GM23338 (cell line): ENCODE results near the gene NLGN3. TPM values are rescaled to one million over a fixed set of nuclear protein-coding genes. Genes with fewer than 3 reads are reported as not detected.
A peak's percentile ranks its signal among the peaks of the same experiment; 100 is the strongest.

ENCODE experiments used
- ATAC-seq: fragments of 200-7000 bp; cut with Tn5 transposase; 3 replicates; pipeline ENCODE4 v1.9.1; 2020
- DNase-seq: peaks from one replicate; pipeline ENCODE4 v3.0.0-alpha.2; 2015; ENCODE audit warnings: low spot score
- H2AFZ ChIP-seq: fragments of 200-600 bp; sonication (generic); 2 replicates; pipeline ENCODE4 v1.8.0; 2016; ENCODE audit warnings: antibody characterized with exemption, mild to moderate bottlenecking, moderate library complexity
- H3F3A ChIP-seq: fragments of 200-600 bp; sonication (generic); replicated peaks from 2 replicates; pipeline ENCODE4 v1.8.0; 2017; ENCODE audit warnings: antibody characterized with exemption, mixed run types, low read depth
- H3K27ac ChIP-seq: fragments of 200-600 bp; sonication (generic); 2 replicates; pipeline ENCODE4 v1.6.1; 2016; ENCODE audit warnings: low read depth
- H3K27me3 ChIP-seq: fragments of 200-600 bp; sonication (generic); 2 replicates; pipeline ENCODE4 v1.8.0; 2016; ENCODE audit warnings: mild to moderate bottlenecking, mixed run types, moderate library complexity; ENCODE audit not compliant: insufficient read depth
- H3K36me3 ChIP-seq: fragments of 200-600 bp; sonication (generic); 2 replicates; pipeline ENCODE4 v1.8.0; 2016; ENCODE audit warnings: mild to moderate bottlenecking; ENCODE audit not compliant: insufficient read depth
- H3K4me1 ChIP-seq: fragments of 200-600 bp; sonication (generic); 2 replicates; pipeline ENCODE4 v1.8.0; 2016; ENCODE audit warnings: mild to moderate bottlenecking, moderate library complexity; ENCODE audit not compliant: insufficient read depth
- H3K4me2 ChIP-seq: fragments of 200-600 bp; sonication (generic); 2 replicates; pipeline ENCODE4 v1.7.1; 2017; ENCODE audit warnings: mixed run types
- H3K4me3 ChIP-seq: fragments of 200-600 bp; sonication (generic); 2 replicates; pipeline ENCODE4 v1.6.1; 2016; ENCODE audit warnings: mixed run types
- H3K79me2 ChIP-seq: fragments of 200-600 bp; sonication (generic); replicated peaks from 2 replicates; pipeline ENCODE4 v1.8.0; 2017; ENCODE audit warnings: mild to moderate bottlenecking; ENCODE audit not compliant: insufficient read depth
- H3K9me2 ChIP-seq: fragments of 200-600 bp; sonication (generic); 2 replicates; pipeline ENCODE4 v1.8.0; 2017; ENCODE audit not compliant: insufficient read depth
- H4K20me1 ChIP-seq: fragments of 200-600 bp; sonication (generic); replicated peaks from 2 replicates; pipeline ENCODE4 v1.8.0; 2017; ENCODE audit warnings: mild to moderate bottlenecking; ENCODE audit not compliant: insufficient read depth
- H3K27ac Mint-ChIP-seq: 2 replicates; pipeline ENCODE4 v1.8.0; 2020; ENCODE audit warnings: inconsistent platforms, mild to moderate bottlenecking, moderate library complexity, mixed read lengths
- H3K27me3 Mint-ChIP-seq: 3 replicates; pipeline ENCODE4 v1.8.0; 2022; ENCODE audit warnings: low read depth, mild to moderate bottlenecking, moderate library complexity, mixed read lengths, inconsistent platforms; ENCODE audit not compliant: insufficient read depth, poor library complexity
- H3K36me3 Mint-ChIP-seq: 3 replicates; pipeline ENCODE4 v1.8.0; 2021; ENCODE audit warnings: low read depth, mild to moderate bottlenecking, inconsistent platforms, moderate library complexity, mixed read lengths
- H3K4me1 Mint-ChIP-seq: 3 replicates; pipeline ENCODE4 v1.8.0; 2020; ENCODE audit warnings: mild to moderate bottlenecking, inconsistent platforms, mixed read lengths
- H3K4me3 Mint-ChIP-seq: 3 replicates; pipeline ENCODE4 v1.8.0; 2021; ENCODE audit warnings: moderate library complexity, mild to moderate bottlenecking, inconsistent platforms, mixed read lengths
- H3K9me3 Mint-ChIP-seq: 3 replicates; pipeline ENCODE4 v1.8.0; 2020; ENCODE audit warnings: moderate library complexity, mild to moderate bottlenecking, inconsistent platforms, mixed read lengths
- CREB1 ChIP-seq: fragments of 250-450 bp; sonication (Bioruptor Pico); IDR thresholded peaks from 2 replicates; pipeline ENCODE4 v1.5.0; 2020; ENCODE audit warnings: low read depth, mild to moderate bottlenecking, moderate library complexity
- EZH2 ChIP-seq: fragments of 200-600 bp; sonication (generic); IDR thresholded peaks from one replicate; pipeline ENCODE4 v1.8.0; 2017; ENCODE audit warnings: antibody characterized with exemption, mild to moderate bottlenecking, low read depth; ENCODE audit not compliant: unreplicated experiment
- EZH2phosphoT487 ChIP-seq: fragments of 200-600 bp; sonication (generic); IDR thresholded peaks from one replicate; pipeline ENCODE4 v1.8.1; 2018; ENCODE audit warnings: antibody characterized with exemption; ENCODE audit not compliant: unreplicated experiment
- NANOG ChIP-seq: IDR thresholded peaks from 2 replicates; pipeline ENCODE4 v1.6.1; 2016; ENCODE audit warnings: antibody characterized with exemption, borderline replicate concordance
- POLR2AphosphoS5 ChIP-seq: IDR thresholded peaks from 2 replicates; pipeline ENCODE4 v1.6.1; 2016; ENCODE audit warnings: antibody characterized with exemption, low read depth
- STAT1 ChIP-seq: IDR thresholded peaks from one replicate; pipeline ENCODE4 v1.6.1; 2016; ENCODE audit warnings: antibody characterized with exemption; ENCODE audit not compliant: unreplicated experiment
- ZNF331 ChIP-seq: fragments of 250-450 bp; sonication (Bioruptor Pico); IDR thresholded peaks from 2 replicates; pipeline ENCODE4 v1.5.0; 2020; ENCODE audit warnings: low read depth, mild to moderate bottlenecking, moderate library complexity
- polyA plus RNA-seq: library from polyadenylated mRNA; unstranded; fragments of >200 nt; fragmentation: Nextera tagmentation; extraction: Ambion mirVana; gene quantifications from 2 replicates; pipeline ENCODE4 v1.2.1, GENCODE V29; 2016
- total RNA-seq: library from RNA; depleted of rRNA; stranded (reverse); fragments of >200 nt; shearing (Covaris generic); gene quantifications from 2 replicates; pipeline ENCODE4 v1.2.3, GENCODE V29; 2014
- TF ChIP-seq, protein P1 (sequence below), 2 experiments: fragments of 200-600 bp in 1 of 2; sonication (generic) in 1 of 2; conservative IDR thresholded peaks; 2 replicates each; pipeline versions ENCODE4 v1.5.1 to v1.6.1; 2016 to 2017; ENCODE audit warnings: antibody characterized with exemption in 2 of 2, low read depth in 2 of 2, mild to moderate bottlenecking in 2 of 2, moderate library complexity in 1 of 2
- TF ChIP-seq, protein P2 (sequence below): fragments of 250-450 bp; sonication (Bioruptor Pico); IDR thresholded peaks from 2 replicates; pipeline ENCODE4 v1.5.0; 2020; ENCODE audit warnings: mild to moderate bottlenecking, moderate library complexity
- TF ChIP-seq, protein P3 (sequence below): IDR thresholded peaks from one replicate; pipeline ENCODE4 v1.6.1; 2018; ENCODE audit warnings: antibody characterized with exemption; ENCODE audit not compliant: unreplicated experiment

NLGN3 gene
- total and polyA plus RNA-seq, 2 experiments from 2014 or later = 4.5 to 17.2 TPM

DNA sequence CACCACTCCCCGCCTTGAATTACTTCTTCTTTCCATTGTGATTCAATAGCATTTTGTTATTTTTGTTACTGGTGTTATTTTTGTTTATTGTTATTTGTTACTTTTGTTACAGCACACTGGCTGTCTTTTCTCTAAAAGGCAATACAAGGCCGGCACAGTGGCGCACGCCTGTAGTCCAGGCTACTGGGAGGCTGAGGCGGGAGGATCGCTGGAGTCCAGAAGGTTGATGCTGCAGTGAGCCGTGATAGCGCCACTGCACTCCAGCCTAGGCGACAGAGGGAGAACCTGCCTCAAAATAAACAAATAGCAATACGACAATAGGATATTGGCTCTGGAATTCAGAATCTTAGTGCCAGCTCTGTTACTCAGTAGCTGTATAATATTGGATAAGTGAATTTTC is 27.3 kb upstream of the NLGN3 start:
- Mint-ChIP-seq H3K27ac (no peak overlapping the region), H3K4me1 (no peaks in the 10 kb centered on the region; the same call in 2 of the 3 replicates), H3K36me3 (peaks cover 27% of the 10 kb centered on the region), H3K27me3 (no peaks in the 10 kb centered on the region), H3K9me3 (no peaks in the 10 kb centered on the region), H3K4me3 (no peak overlapping the region; the same call in 2 of the 3 replicates)
- peak overlapping the region; percentile 70; the same call in 1 of the 2 replicates for H3K4me3 ChIP-seq
- no peaks in the 10 kb centered on the region for H3K9me2 ChIP-seq
- H3K36me3 ChIP-seq = no peaks in the 10 kb centered on the region
- TF ChIP-seq, protein P1, sequence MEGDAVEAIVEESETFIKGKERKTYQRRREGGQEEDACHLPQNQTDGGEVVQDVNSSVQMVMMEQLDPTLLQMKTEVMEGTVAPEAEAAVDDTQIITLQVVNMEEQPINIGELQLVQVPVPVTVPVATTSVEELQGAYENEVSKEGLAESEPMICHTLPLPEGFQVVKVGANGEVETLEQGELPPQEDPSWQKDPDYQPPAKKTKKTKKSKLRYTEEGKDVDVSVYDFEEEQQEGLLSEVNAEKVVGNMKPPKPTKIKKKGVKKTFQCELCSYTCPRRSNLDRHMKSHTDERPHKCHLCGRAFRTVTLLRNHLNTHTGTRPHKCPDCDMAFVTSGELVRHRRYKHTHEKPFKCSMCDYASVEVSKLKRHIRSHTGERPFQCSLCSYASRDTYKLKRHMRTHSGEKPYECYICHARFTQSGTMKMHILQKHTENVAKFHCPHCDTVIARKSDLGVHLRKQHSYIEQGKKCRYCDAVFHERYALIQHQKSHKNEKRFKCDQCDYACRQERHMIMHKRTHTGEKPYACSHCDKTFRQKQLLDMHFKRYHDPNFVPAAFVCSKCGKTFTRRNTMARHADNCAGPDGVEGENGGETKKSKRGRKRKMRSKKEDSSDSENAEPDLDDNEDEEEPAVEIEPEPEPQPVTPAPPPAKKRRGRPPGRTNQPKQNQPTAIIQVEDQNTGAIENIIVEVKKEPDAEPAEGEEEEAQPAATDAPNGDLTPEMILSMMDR (conservative IDR thresholded peaks at IDR 0.05; ENCODE audit: low read depth in 2 of 2) = no peak
- TF ChIP-seq NANOG (no peak), EZH2phosphoT487 (no peak), POLR2AphosphoS5 (no peak), CREB1 (CRISPR knock-in tag) (no peak), ZNF331 (CRISPR knock-in tag) (no peak), EZH2 (no peak), STAT1 (no peak)
- TF ChIP-seq, protein P2, sequence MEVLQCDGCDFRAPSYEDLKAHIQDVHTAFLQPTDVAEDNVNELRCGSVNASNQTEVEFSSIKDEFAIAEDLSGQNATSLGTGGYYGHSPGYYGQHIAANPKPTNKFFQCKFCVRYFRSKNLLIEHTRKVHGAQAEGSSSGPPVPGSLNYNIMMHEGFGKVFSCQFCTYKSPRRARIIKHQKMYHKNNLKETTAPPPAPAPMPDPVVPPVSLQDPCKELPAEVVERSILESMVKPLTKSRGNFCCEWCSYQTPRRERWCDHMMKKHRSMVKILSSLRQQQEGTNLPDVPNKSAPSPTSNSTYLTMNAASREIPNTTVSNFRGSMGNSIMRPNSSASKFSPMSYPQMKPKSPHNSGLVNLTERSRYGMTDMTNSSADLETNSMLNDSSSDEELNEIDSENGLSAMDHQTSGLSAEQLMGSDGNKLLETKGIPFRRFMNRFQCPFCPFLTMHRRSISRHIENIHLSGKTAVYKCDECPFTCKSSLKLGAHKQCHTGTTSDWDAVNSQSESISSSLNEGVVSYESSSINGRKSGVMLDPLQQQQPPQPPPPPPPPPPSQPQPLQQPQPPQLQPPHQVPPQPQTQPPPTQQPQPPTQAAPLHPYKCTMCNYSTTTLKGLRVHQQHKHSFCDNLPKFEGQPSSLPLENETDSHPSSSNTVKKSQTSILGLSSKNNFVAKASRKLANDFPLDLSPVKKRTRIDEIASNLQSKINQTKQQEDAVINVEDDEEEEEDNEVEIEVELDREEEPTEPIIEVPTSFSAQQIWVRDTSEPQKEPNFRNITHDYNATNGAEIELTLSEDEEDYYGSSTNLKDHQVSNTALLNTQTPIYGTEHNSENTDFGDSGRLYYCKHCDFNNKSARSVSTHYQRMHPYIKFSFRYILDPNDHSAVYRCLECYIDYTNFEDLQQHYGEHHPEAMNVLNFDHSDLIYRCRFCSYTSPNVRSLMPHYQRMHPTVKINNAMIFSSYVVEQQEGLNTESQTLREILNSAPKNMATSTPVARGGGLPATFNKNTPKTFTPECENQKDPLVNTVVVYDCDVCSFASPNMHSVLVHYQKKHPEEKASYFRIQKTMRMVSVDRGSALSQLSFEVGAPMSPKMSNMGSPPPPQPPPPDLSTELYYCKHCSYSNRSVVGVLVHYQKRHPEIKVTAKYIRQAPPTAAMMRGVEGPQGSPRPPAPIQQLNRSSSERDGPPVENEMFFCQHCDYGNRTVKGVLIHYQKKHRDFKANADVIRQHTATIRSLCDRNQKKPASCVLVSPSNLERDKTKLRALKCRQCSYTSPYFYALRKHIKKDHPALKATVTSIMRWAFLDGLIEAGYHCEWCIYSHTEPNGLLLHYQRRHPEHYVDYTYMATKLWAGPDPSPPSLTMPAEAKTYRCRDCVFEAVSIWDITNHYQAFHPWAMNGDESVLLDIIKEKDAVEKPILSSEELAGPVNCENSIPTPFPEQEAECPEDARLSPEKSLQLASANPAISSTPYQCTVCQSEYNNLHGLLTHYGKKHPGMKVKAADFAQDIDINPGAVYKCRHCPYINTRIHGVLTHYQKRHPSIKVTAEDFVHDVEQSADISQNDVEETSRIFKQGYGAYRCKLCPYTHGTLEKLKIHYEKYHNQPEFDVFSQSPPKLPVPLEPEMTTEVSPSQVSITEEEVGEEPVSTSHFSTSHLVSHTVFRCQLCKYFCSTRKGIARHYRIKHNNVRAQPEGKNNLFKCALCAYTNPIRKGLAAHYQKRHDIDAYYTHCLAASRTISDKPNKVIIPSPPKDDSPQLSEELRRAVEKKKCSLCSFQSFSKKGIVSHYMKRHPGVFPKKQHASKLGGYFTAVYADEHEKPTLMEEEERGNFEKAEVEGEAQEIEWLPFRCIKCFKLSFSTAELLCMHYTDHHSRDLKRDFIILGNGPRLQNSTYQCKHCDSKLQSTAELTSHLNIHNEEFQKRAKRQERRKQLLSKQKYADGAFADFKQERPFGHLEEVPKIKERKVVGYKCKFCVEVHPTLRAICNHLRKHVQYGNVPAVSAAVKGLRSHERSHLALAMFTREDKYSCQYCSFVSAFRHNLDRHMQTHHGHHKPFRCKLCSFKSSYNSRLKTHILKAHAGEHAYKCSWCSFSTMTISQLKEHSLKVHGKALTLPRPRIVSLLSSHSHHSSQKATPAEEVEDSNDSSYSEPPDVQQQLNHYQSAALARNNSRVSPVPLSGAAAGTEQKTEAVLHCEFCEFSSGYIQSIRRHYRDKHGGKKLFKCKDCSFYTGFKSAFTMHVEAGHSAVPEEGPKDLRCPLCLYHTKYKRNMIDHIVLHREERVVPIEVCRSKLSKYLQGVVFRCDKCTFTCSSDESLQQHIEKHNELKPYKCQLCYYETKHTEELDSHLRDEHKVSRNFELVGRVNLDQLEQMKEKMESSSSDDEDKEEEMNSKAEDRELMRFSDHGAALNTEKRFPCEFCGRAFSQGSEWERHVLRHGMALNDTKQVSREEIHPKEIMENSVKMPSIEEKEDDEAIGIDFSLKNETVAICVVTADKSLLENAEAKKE (CRISPR knock-in tag) = no peak
- TF ChIP-seq, protein P3, sequence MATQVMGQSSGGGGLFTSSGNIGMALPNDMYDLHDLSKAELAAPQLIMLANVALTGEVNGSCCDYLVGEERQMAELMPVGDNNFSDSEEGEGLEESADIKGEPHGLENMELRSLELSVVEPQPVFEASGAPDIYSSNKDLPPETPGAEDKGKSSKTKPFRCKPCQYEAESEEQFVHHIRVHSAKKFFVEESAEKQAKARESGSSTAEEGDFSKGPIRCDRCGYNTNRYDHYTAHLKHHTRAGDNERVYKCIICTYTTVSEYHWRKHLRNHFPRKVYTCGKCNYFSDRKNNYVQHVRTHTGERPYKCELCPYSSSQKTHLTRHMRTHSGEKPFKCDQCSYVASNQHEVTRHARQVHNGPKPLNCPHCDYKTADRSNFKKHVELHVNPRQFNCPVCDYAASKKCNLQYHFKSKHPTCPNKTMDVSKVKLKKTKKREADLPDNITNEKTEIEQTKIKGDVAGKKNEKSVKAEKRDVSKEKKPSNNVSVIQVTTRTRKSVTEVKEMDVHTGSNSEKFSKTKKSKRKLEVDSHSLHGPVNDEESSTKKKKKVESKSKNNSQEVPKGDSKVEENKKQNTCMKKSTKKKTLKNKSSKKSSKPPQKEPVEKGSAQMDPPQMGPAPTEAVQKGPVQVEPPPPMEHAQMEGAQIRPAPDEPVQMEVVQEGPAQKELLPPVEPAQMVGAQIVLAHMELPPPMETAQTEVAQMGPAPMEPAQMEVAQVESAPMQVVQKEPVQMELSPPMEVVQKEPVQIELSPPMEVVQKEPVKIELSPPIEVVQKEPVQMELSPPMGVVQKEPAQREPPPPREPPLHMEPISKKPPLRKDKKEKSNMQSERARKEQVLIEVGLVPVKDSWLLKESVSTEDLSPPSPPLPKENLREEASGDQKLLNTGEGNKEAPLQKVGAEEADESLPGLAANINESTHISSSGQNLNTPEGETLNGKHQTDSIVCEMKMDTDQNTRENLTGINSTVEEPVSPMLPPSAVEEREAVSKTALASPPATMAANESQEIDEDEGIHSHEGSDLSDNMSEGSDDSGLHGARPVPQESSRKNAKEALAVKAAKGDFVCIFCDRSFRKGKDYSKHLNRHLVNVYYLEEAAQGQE = no peak
- H4K20me1 ChIP-seq = 0 out of 2 replicates have a peak, but pooled peaks cover 4% of the 10 kb centered on the region
- no peak overlapping the region for H3K27ac ChIP-seq
- H2AFZ ChIP-seq = no peak overlapping the region
- peaks cover 5% of the 10 kb centered on the region; the same call in 1 of the 2 replicates for H3F3A ChIP-seq
- DNase-seq (no peak), ATAC-seq (no peak)
- H3K4me1 ChIP-seq = 0 out of 2 replicates have a peak, but pooled peaks cover 5% of the 10 kb centered on the region
- no peaks in the 10 kb centered on the region for H3K79me2 ChIP-seq
- peak overlapping the region; percentile 82 for H3K4me2 ChIP-seq
- H3K27me3 ChIP-seq = peaks cover 35% of the 10 kb centered on the region
